Stimulated activated CD8-positive, alpha-beta memory T cell treated with anti-CD3 and anti-CD28 coated beads, Interleukin-2, amount 100 ng/mL, for 48 hours (primary cell): ENCODE data around the gene HSFX2.
"Not testable (repeated sequence)": the region's sequence is repeated elsewhere in the genome, so short reads cannot be mapped to it uniquely, and the experiment has no call there.

Experiments used
- DNase-seq, 2 donors: peaks; one replicate each; pipeline ENCODE4 v3.0.0-alpha.2; 2020; ENCODE audit warnings: low read depth in 2 of 2

The HSFX2 gene

DNA sequence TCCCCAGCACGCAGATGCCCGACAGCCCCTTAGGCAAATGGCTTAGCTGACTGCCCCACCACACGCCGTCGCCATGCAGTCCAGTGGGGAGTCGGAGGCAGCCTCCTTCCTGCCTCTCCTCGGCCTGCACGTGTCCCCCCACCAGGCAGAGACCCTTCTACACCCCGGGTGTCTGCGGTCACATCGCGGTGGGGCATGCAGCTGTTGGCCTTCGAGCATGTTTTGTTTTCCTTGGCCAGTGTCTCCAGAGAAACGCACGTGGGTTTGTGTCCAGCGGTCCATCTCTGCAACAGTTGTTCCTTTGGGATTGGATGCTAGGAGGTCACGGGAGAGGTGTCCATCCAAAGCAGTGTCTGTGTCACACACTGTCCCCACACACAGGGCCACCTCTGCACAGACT is at the start of gene HSFX2:
Gene HSFX2, minus strand, starts transcription at position 101 of the 400 bp plus-strand sequence. CDS start 614 bp downstream, outside the sequence.
- DNase-seq = not testable (repeated sequence)

DNA sequence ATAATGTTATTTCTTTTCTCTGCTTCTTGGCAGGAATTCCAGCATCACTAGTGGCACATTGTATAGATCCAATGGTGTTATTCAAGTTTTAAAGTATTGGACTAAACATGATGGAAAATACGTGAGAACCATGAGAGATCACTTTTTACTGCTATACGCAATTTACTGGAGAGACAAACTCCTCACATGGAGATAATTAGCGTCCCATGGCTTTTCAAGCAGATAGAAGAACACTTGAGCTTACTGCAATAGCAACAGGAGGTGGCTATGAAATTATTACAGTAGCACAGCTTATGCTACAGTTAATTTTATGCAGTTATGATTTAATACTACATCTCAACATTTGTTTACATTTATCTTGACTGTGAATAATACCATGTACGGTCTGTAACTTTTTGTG is 48.4 kb upstream of the HSFX2 start:
- DNase-seq = no peak

DNA sequence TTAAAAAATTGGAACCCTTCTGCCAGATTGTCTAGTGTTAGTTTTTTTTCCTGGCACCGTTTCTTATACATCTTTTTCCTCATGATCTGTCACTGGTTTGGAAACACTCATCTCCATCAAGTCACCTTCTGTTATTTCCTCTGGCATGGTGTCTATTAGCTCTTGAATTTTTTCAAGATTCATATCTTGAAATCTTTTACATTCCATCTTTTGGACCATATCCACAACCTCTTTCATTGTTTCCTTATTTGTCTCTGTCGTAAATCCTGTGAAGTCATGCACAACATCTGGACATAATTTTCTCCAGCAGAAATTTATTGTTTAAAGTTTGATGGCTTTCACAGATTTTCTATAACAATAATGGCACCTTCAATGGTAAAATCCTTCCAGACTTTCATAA is 46.7 kb upstream of the HSFX2 start:
- no peak for DNase-seq

- DNase-seq = no peak
These were observed 46.3 kb upstream of the HSFX2 start for GRCh38 chrX:149641432-149641831.

DNA sequence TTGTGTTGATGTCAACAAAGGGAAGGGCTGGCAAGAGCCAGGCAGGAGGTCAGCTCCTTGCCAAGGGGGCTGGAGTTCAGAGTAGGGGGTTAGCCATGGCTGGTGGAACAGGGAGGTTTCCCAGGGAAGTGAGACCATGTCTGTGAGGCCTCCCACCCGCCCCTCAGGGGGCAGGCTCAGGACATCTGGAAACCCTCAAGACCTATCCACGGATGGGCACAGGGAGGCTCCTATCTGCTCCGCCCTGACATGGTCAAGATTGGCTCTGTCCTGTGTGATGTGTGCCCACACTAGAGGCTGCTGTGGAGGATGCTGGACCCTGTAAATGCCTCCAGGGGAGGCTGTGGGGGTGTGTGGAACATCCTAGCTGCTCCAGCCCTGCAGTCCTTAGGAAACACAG is 44.5 kb upstream of the HSFX2 start:
- no peak for DNase-seq

DNA sequence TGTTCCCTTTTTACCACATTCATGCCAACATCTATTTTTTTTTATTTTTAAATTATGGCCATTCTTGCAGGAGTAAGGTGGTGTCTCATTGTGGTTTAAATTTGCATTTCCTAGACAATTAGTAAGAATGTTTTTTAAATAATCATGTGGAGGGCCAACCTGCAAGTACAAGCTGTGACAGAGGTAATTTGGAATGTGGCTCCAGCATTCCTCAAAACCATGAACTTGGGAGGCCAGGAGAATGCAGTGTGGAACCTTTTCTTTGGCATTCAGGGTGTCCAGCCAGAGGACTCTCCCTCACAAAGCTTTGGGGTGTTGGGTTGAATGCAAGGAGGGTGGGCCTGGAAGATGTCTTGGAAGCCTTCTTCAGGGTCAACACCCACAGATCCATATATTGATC is 43.7 kb upstream of the HSFX2 start:
- no peak for DNase-seq

GRCh38 chrX:149633511-149633910 is 38.4 kb upstream of the HSFX2 start:
- DNase-seq = no peak

DNA sequence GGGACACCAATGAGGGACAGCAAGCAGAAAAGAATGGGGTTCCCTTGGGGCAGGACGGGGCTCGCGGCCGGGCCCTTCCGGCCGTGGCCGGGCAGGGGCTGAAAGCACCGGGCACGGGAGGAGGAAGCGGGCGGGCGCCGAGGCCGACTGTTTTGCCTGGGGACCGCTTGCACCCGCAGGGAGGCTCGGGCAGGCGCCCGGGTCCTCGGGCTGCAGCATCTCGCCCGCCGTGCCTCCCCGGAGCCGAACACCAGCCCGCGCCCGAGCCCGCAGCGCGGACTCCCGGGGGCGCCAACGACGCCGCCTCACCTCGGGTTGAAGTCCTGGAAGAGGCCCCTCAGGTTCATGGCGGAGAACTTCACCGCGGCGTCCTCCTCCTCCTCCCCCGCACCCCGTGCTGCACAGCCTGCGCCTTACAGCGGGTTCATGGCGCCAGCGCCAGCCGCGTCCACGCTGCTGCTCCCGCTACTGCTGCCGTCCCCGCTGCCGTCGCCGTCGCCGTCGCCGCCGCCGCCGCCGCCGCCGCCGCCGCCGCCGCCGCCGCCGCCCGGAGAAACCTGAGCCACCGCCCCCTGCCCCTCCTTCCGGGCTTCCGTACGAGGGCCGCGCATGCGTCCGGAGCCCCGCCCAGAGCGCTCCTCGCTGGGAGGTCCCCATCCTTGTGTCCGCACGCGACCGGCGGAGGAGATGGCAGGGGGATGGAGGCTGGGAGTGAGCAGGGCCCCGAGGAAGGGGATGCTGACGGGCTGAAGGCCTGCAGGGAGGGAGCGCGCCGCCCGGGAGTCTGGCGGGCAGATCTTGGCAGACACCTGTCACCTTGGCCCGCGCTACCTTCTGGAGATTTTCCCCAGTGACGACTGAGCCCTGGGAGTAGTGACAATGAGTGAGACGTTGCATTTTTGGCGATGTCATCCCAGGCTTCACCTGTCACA is 36.4 kb upstream of the HSFX2 start, which contains the start of gene TMEM185A:
Gene TMEM185A, minus strand, starts transcription at position 559 of the 932 bp plus-strand sequence. Its CDS starts 212 bp downstream, at position 347.
- peak; percentile 55 to 60 for DNase-seq

GRCh38 chrX:149630681-149631233 is 35.6 kb upstream of the HSFX2 start:
- DNase-seq = no peak

- no peak for DNase-seq
These were observed 34.7 kb upstream of the HSFX2 start for GRCh38 chrX:149629730-149630387.

GRCh38 chrX:149628768-149629167 is 33.7 kb upstream of the HSFX2 start:
- no peak for DNase-seq

GRCh38 chrX:149628280-149628679 is 33.2 kb upstream of the HSFX2 start:
- no peak for DNase-seq

DNA sequence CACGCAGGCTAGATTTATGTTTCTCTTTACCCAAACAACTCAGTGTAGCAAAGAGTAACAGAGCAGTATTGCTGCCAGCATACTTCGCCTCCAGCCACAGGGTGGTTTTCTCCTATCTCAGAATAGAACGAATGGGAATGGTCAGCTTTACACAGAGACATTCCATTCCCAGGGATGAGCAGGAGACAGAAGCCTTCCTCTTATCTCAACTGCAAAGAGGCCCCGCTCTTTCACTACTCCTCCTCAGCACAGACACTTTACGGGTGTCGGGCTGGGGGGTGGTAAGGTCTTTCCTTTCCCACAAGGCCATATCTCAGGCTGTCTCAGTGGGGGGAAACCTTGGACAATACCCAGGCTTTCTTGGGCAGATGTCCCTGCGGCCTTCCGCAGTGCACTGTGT is 31.7 kb upstream of the HSFX2 start:
- DNase-seq = not testable (repeated sequence)

GRCh38 chrX:149619662-149620061 is 24.5 kb upstream of the HSFX2 start:
- not testable (repeated sequence) for DNase-seq

- no peak for DNase-seq
These were observed 23.8 kb upstream of the HSFX2 start for GRCh38 chrX:149618871-149619270.

DNA sequence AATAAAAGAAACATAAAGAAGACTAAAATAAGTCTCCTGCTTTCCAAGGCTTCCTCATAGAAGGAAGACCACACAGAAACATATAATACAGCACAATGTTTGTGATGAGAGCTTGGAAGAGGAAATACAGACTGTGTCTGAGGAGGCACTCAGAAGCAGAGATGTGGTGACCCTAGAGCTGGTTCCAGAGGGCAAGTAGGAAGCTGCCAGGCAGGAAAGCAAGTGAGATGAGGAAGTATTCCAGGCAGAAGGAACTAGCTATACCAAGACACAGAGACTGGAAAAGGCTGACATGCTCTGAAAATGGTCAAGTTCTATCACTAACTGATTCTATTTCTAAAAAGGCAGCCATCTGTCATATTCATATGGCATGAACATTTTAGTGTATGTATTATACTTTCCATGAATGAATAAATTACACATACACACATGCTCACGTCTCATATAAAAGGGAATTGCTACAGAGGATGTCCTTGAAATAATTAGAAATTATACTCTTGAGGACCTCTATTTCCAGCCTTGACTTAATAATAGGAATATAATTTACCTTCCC is 16.6 kb upstream of the HSFX2 start:
- no peak for DNase-seq

- no peak for DNase-seq
These were observed 15.4 kb upstream of the HSFX2 start for GRCh38 chrX:149610511-149610910.

DNA sequence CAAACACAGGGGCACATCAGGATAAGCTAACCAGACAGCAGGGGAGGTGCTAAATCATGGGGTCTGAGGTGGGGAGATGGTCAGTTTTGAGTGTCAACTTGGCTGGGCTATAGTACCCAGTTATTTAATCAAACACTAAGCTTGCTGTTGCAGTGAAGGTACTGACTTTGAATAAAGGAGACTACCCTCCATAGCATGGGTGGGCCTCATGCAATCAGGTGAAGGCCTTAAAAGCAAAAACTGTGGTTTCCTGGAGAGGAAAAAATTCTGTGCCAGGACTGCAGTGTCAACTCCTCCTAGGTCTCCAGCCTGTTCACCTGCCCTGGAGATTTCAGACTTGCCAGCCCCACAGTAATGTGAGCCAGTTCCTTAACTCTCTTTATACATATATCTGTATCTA is 12.6 kb upstream of the HSFX2 start:
- no peak for DNase-seq

GRCh38 chrX:149605248-149605885 is 10.3 kb upstream of the HSFX2 start:
- not testable (repeated sequence) for DNase-seq

DNA sequence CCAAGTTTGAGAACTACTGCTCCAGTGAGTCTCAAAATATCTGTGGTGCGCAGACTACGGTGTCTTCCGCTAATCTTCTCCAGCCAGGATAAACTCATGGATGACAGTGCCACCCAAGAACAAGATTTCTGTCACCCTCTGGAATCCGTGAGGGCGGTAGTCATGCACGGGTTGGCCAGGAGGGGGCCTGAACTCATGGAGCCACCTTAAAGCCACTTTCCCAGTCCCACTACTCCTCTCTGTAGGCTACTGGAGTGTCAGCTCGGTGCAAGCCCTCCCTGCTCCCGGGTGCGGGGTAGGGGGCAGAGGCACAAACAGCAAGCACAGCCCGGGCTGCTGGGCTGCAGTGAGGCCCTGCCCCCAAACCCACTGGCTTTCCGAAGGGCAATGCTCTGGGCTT is 3.5 kb upstream of the HSFX2 start:
- DNase-seq = not testable (repeated sequence)

- DNase-seq = not testable (repeated sequence)
These were observed 829 bp upstream of the HSFX2 start for GRCh38 chrX:149595943-149596342.

DNA sequence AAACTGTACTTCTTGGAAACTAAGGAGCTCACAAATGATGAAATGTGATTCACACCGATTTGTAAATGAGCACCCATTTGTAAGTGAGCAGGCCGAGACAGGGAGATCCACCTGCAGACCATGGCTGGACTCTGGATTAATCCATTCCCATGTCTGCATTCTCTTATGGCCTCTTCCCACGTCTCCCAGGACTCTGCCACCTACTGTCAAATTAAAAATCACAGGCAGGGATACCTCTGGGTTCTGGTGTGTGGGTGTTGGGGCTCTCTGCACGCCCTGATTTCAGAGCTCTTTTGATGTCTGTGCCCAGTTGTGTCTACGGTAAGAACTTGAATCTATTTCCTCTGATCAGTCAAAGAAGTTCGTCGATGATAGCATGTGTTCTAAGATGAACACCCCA is 4.1 kb downstream of the HSFX2 start:
- not testable (repeated sequence) for DNase-seq
